ENCODE data around the gene NXN.
"Not testable (repeated sequence)": the region's sequence is repeated elsewhere in the genome, so short reads cannot be mapped to it uniquely, and the experiment has no call there.

NXN gene

DNA sequence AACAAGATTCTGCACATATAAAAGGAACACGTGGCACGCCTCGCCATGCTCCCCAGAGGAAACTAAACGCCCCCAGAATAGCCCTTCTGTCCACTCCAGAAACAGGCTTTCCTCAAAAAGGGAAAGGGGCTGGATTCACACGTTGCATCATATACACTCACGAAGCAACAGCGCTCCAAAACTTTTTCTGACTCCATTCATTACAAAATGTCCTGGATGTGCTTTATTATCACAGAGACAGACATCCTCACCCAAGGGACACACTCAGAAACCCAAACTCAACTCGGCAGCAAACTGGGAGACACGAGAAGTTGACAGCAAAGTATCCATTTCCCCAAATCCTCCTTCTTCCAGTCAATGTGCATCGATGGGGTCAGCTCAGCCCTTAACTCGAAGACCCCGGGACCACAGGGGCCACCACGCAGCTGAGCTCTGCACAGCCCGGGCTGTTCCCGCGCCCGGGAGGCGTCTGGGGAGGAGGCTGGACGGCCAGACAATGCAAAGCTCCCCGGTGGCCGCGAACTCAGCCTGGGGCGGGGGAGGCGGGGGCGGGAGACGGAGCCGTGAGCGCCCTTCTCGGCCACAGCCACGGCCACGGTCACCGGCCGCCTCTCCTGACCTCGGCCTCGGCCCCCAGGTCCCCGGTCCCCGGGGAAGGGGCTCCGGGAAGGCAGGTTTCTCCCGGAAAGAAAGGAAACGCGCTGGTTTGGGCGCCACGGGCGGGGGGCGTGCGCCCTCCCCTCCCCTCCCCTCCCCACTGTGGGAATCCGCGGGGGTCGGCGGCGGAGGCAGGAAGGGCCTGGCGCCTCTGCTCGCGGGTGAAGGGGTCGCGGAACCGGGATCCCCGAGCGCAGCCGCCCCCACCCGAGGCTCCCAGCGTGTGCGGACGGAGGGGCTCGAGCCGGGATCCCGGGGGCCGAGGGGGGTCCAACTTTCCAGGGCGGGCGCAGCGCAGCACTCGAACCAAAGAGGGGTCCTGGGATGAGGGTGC is 1.2 kb downstream of the NXN start:
- DNase-seq, result no peak

DNA sequence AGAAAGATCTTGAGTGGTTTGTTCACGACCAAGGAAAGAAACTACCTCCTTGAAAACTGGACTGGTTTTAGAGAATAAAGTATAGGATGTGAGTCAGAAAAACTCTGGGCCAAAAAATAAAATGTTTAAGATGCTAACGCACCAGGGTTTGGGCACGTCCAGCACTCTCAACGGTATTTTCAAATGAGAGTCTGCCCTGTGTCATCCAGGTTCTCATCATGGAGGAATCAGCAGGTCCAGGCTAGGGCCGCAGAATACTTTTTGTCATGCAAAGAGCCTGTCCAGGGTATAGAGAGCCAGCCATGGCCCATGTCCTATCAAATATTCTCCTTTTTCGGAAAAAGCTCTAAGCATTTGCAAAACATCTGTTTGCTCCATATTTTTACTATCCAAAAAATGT is 2.4 kb downstream of the NXN start:
- no peak for DNase-seq

DNA sequence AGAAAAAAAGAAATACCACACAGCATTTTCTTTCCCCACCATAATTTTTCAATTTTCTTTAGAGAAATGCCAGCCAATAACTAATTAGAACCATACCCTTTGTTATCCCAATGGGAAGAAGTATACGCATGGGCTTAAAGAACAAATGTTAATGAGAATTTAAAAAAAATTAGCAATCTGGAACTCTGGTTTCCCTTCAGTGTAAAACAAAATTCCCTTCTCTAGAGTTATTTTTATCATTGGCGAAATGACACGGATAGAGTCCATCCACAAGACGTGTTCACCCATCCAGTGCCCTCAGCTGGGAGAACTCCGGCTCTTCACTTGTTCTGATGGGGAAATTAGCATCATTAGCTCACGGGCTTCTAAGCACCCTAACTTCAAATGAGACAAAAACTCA is 3.3 kb downstream of the NXN start:
- DNase-seq, result no peak

DNA sequence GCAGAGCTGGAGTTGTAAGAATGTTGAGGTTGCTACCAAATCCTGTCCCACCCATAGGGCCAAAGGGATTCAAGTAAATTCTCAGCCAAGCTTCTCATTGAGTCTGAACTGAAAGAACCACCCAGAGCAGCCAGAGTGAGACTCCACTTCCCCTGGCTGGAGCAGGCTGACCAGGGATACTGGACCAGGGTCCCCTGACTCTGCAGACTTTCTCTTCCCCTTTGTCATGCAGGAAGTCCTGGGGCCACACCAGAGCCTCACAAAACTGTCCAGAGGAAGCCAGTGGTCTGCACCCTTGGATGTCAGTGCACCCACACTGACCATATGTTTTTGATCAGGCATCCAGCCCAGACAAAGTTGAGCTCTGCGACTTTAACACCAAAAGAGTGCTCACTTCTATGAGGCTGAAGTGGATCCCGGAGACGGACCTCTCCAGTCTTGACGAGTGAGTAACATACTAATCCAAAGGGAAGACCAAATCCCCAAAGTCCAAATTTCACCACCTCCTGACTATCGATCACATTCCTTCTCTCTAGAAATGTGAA is 4.1 kb downstream of the NXN start:
- DNase-seq, result no peak

DNA sequence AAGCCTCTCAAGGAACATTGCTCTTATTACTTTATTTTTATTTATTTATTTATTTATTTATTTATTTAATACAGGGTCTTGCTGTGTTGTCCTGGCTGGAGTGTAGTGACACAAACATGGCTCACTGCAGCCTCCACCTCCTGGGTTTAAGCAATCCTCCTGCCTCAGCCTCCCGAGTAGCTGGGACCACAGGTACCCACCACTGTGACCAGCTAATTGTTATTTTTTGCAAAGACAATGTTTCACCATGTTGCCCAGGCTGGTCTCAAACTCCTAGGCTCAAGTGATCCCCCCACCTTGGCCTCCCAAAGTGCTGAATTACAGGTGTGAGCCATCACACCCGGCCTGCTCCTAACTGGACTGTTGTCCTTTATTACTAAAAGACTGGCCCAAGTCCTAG is 4.8 kb downstream of the NXN start:
- DNase-seq, result not testable (repeated sequence)

DNA sequence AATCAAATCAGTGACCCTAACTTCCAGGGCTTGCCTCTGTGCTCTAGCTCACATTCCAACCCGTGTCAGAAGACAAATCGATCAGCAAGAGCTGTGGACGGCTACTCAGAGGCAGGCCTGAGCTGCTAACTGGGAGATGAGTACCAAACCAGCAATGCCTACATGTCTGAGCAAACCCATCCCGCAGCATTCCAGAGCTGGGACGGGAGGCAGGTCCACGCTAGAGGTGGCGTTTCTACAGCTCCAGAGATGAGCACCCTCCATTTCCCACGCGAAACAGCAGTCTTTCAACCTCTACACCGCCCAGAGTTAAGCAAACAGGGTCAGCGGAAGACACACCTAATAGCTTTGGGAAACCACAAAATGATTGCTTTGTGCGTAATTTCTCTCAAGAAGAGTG is 6.5 kb downstream of the NXN start:
- DNase-seq, result no peak

DNA sequence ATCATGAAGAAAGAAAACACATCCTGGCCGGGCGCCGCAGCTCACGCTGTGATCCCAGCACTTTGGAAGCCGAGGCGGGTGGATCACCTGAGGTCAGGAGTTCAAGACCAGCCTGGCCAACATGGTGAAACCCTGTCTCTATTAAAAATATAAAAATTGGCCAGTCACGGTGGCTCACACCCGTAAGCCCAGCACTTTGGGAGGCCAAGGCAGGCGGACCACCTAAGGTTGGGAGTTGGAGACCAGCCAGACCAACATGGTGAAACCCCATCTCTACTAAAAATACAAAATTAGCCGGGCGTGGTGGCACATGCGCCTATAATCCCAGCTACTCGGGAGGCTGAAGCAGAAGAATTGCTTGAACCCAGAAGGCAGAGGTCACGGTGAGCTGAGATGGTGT is 7.7 kb downstream of the NXN start:
- DNase-seq, result not testable (repeated sequence)

DNA sequence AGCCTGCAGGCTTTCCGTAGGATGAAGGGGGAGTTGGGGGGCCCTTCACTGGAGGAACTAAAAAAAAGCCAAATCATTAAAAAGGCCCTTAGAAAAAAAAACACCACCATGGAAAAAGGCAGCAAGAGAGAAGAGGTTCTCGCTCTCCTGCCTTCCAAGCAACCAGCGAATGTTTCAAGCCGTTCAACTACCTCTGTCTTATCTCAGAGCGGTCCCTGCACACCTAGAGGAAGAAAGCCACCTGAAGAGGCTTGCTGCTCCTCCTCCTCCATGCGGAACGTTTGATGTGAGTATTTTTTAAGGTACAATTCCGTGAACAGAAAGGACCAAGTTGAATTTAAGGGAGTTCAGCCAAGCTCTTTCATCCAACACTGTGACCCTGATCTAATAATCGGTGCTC is 9.2 kb downstream of the NXN start:
- no peak for DNase-seq

DNA sequence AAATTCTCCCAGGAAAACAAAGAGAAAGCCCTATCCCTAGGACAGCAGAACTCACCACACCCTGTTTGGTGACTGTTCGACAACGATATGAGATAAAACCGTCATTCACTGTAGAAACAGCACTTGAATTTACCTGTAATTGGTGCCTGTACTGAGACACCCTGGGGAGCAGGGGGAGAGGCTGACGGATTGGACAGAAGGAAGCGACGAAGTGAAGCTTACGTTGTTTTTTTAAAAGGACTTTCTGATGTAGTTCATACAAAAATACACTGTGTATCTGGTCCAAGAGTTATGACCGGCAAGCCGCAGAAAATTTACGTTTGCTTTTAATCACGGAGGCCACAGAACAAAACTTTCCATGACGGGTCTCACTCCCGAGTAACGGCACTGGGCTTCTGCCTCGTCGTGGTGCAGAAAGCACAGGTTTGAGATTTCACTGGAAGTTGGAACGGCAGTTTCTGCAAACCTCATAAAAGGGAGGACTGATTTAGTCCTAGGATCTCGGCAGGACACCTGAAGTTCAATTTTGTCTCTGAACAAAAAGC is 9.7 kb downstream of the NXN start:
- no peak for DNase-seq

DNA sequence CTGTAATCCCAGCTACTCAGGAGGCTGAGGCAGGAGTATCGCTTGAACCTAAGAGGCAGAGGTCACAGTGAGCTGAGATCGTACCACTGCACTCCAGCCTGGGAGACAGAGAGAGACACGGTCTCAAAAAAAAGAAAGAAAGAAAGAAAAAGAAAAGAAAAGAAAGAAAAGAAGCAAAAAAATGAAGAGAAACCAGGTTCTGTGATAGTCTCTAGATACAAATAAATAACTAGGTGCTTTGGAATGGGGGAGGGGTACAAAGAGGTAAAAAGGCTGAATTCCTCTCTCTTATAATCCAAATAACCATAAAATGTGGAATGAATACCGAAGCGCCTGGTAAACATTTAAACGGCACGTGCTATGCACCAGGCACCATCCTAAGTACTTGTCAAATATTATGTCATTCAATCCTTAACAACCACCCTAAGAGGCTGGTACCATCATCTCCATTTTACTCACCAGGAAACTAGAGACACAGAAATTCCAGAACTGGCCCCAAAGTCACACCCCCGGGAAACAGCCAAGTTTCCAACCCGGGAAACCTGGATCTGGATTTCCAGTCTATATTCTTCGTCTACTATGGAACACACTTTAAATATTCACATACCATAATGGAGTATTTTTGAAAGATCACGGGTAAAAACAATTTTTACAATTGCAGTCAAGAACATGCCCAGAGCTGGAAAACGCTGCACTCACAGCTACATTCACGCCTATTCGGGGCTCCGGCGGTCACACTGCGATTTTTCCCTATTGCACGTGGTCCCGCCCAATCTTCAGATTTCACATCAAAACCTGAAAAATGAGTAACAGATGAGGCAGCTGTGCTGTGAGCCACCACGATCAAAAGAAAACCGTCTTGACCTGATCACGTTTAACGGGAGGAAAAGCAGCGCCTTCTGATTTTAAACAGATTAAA is 10.5 kb downstream of the NXN start:
- DNase-seq, result no peak

DNA sequence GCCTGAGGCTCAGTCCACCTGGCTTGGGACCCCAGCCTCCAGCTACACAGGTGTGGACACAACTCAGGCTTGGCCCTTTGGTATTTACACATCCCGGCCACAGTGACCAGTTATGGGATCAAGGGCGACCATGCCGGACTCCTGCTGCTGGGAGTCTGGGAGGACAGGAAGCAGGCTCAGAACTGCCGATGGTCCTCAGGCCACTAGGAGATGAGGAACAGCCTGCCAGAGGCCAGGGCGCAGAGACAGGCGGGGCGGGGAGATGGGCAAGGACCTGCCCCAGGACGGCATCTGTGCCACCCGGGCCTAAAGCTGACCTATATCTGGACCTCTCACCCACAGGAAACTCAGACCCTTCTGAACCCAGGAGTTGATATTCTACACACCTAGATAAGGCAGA is 12.5 kb downstream of the NXN start:
- DNase-seq, result no peak

DNA sequence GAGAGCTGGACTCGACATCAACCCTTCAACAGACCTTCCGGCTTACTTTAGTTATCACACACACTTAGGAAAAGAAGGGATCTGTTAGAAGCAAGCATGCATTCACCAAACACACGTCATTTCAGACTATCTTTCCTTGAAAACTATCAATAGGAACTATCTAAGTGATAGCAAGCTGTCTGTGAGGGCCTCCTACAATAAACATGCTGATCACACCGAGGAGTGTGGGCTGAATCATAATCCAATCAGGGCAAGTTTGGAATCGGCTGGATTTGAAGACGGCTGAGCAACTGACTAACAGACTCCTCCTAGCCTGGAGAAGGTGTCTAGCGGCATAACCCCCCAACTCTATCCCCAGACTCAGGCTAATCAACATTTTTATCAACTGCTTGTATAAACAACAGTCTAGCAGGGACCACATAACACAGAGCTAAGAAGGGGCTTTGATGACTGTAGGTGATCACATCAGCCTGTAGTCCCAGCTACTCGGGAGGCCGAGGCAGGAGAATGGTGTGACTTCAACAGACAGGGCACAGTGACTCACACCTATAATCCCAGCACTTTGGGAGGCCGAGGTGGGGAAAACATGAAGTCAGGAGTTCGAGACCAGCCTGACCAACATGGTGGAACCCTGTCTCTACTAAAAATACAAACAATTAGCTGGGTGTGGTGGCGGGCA is 14.1 kb downstream of the NXN start:
- no peak for DNase-seq

DNA sequence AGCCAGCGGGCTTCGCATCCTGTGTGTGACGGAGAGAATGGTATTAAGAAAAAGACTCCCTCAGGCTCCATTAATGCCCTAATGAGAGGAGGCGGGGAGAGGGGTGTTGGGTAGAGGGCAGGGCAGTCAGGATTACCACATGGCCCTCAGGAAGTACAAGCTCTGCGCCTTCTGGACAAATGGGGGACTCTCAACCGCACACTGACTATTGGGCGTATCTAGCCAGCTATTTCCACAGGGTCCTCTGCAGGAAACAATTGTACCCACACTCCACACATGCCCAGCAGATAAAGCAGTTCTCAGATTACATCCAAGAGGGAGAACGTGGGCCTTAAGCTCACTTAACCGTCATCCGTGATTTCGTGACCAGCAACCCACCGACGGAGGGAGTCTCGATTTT is 14.7 kb downstream of the NXN start:
- no peak for DNase-seq

DNA sequence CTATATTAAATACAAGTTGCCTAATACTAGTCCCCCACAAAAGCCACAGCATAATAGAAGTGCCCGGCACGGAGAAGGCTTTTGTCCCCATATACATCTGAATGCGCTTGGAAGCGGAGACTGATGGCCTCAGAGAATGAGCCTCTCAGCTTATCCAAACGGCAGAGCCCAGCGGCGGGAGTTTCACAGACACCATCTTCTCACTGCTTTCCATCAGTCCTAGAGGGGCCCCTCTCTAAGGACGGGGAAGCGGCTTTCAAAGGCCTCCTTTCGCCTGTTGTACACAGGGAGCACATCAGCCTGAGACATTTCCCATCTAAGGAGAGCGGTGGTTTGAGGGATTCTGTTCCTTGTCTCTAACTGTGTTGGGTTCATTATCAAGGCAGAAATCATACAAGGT is 16.9 kb downstream of the NXN start:
- no peak for DNase-seq

DNA sequence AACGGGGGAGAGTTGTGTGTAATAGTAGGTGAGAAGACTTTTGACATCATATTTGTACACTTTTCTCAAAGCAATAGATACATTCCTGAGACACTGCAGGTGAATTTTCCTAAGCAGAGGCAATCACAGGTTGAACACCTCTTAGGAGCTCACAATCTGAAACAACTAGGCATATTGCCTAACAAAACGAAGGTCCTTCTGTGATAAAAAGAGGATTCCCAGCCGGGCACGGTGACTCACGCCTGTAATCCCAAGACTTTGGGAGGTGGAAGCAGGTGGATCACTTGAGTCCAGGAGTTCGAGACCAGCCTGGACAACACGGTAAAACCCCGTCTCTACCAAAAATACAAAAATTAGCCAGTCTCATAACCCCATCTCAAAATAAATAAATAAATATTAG is 17.4 kb downstream of the NXN start:
- DNase-seq, result no peak

DNA sequence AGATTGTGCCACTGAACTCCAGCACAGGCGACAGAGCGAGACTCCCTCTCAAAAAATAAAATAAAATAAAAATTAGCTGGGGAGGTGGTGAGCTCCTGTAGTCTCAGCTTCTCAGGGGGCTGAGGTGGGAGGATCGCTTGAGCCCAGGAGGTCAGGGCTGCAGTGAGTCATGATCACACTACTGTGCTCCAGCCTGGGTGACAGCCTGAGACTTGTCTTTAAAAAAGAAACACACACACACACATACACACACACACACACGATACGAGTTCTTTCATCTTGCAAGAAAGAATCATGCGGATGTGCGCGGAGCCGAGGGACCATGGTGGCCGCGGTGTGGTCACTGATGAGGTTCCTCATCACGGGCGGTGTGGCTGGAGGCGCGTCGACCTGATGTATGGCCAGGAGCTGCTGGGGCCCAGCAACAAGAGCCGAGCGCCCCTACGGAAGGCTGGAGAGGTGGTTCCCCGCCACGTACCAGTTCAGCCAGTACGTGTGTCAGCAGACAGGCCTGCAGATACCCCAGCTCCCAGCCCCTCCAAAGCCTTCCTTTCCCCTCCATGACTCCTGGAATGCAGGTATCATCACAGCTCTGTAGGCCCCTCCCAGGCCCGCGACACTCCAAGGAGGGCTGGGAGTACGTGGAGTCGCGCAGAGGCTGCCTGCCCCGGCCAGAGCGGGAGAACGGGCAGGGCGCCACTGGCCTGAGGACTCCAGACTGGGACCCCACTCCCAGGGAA is 20.7 kb downstream of the NXN start:
- DNase-seq, result no peak

DNA sequence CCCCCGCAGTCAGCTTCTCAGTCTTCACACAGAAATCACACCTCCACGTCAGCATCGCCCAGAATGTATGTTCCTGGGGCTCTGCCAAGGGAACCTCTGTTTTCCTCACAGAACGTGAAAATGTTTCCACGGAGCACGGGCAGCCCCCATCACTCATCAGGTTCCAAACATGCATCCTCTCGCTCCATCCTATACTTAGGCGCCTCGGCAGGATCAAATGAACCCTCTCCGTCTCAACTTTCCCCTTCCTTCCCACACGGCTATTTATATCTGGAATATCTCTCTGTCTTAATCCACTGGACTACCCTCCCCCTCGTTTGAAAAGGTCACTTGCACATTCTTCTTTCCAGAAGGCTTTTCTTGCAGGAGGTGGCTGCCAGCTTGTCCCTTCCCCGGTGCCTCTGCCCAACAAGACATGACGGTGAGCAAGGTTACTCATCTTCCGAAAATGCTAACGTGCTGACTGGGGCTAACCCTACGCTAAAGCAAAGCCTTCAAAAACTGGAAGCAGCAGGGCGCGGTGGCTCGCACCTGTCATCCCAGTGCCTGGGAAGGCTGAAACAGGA is 21.6 kb downstream of the NXN start:
- DNase-seq, result no peak

DNA sequence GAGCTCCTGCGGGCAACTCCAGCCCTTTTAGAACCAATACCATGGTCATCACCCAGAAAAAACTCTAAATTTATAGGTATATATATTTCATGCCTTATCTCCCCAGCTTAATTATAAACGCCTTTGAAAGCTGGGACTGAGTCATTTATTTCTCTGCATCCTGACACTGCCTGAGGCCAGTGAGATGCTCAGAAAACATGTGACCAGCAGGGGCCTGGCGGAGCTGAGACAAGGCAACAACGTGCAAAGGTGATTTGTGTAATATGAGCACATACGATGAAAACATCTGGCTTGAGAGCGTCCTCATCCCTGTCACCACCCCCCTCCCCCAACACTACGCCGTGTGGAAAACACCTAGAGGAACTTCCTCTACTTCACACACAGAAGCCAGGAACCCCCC is 22.7 kb downstream of the NXN start:
- DNase-seq, result no peak

DNA sequence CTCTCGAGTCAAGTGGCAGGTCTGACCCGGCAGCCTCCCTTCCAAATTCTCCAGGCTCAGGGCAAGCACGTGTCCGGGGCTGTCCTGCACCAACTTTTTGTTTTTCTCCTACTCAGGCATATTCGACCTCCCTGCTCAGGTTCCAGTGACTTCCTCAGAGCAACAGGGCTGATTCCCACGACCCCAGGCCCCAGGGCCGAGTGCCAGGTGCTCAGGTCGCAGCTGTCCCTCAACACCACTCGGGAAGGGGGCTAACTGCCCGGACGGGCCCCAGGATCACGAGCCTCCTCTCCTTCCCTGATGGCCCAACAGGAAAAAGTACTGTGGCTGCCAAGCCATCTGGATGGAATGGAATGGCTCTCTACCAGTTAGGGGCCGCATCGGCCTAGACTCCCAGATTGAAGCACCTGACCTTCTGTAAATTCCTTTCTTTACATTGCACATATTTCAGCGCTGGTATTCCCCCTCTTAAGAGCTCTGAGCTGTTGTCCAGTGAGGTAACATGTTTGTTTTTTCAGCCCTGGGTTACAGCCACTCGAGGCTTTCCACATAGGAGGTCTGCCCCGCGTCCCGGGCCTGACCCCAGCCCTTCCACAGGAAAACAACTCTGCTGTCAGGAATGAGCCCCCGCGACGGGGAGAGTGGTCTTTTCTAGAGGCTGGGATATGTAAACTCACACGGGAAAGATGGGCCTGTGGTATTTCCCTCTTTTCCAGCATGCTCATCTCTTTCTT is 25.0 kb downstream of the NXN start:
- DNase-seq, result no peak

DNA sequence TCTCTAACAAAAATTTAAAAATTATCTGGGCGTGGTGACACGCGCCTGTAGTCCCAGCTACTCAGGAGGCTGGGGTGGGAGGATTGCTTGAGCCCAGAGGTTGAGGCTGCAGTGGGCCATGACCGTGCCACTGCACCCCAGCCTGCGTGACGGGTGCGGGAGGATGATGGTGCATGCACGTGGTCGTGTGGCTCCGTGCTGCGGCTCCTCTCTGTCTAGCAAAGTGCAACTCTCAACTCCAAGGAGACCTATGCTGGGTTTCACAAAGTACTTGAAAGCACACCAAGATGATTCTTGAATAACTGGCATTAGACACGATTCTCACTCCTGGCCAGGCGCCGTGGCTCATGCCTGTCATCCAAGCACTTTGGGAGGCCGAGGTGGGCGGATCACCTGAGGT is 25.8 kb downstream of the NXN start:
- DNase-seq, result no peak

DNA sequence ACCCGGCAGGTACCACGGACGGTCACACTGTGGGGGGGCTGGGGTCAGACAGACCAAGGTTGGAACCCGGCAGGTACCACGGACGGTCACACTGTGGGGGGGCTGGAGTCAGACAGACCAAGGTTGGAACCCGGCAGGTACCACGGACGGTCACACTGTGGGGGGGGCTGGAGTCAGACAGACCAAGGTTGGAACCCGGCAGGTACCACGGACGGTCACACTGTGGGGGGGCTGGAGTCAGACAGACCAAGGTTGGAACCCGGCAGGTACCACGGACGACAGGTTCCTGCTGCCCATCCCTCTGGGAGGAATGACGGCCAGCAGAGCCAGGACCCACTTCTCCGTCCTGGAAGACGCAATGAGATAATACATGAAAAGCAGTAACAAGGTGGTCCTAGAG is 27.0 kb downstream of the NXN start:
- not testable (repeated sequence) for DNase-seq
